Measurements from ENCODE around the gene MPPE1. TPM values are rescaled to one million over a fixed set of nuclear protein-coding genes. Genes with fewer than 3 reads are reported as not detected.
A peak's percentile ranks its signal among the peaks of the same experiment; 100 is the strongest.
"Not testable (repeated sequence)": the region's sequence is repeated elsewhere in the genome, so short reads cannot be mapped to it uniquely, and the experiment has no call there.

The MPPE1 gene
- 35.7 TPM for total RNA-seq
- long read RNA-seq, full-length matches to known transcripts: 30 of 84 reads
- long read RNA-seq, partial matches to known transcripts: 7 of 84 reads
- long read RNA-seq, other reads (novel, unspliced or antisense): 47 of 84 reads

- DNase-seq (peak; percentile 96), ATAC-seq (ENCODE audit: poor library complexity) (peak; percentile 97)
- intact Hi-C loops (cut with DNase I): no loop called here
Measured at GRCh38 chr18:11908182-11909060, at the start of gene MPPE1. MPPE1 (minus strand) TSS chr18:11908317; CDS start chr18:11897264, 11,053 bp downstream.

- DNase-seq (no peak), ATAC-seq (ENCODE audit: poor library complexity) (no peak)
- intact Hi-C loops (cut with DNase I): no loop called here
Measured at GRCh38 chr18:11957636-11958035, 49.5 kb upstream of the MPPE1 start.

- intact Hi-C loops (cut with DNase I): no loop called here
- ATAC-seq (ENCODE audit: poor library complexity): no peak
- no peak for DNase-seq
Measured at GRCh38 chr18:11956371-11957308, 48.5 kb upstream of the MPPE1 start.

GRCh38 chr18:11955239-11956029 lies 47.3 kb upstream of the MPPE1 start:
- intact Hi-C loops (cut with DNase I): no loop called here
- ATAC-seq (ENCODE audit: poor library complexity) (no peak), DNase-seq (peak; percentile 70)

GRCh38 chr18:11953113-11953512 lies 45.0 kb upstream of the MPPE1 start:
- ATAC-seq (ENCODE audit: poor library complexity) (no peak), DNase-seq (no peak)
- intact Hi-C loops (cut with DNase I): no loop called here

GRCh38 chr18:11951390-11951851 lies 43.3 kb upstream of the MPPE1 start:
- no peak for ATAC-seq (ENCODE audit: poor library complexity)
- intact Hi-C loops (cut with DNase I): loop anchor here (2.0 kb wide), 1 partner anchor 23 kb away; no protein-coding TSS in a partner anchor

GRCh38 chr18:11950824-11951223 lies 42.7 kb upstream of the MPPE1 start:
- ATAC-seq (ENCODE audit: poor library complexity) (no peak), DNase-seq (no peak)
- intact Hi-C loops (cut with DNase I): loop anchor here (2.0 kb wide), 1 partner anchor 24 kb away; no protein-coding TSS in a partner anchor

More at GRCh38 chr18:11951390-11951851, 43.3 kb upstream of the MPPE1 start:
- no peak for DNase-seq

GRCh38 chr18:11948852-11949523 lies 40.9 kb upstream of the MPPE1 start:
- DNase-seq (no peak), ATAC-seq (ENCODE audit: poor library complexity) (no peak)
- intact Hi-C loops (cut with DNase I): no loop called here

- ATAC-seq (ENCODE audit: poor library complexity) (peak; percentile 98), DNase-seq (peak; percentile 97)
- intact Hi-C loops (cut with DNase I): loop anchor here (2.0 kb wide), 1 partner anchor 33 kb away; the partner anchor contains the start of gene IMPA2
Measured at GRCh38 chr18:11947214-11948191, 39.4 kb upstream of the MPPE1 start.

- DNase-seq (no peak), ATAC-seq (ENCODE audit: poor library complexity) (peak; percentile 47)
- intact Hi-C loops (cut with DNase I): loop anchor here (2.0 kb wide), 1 partner anchor 34 kb away; the partner anchor contains the start of gene IMPA2
Measured at GRCh38 chr18:11946756-11947155, 38.6 kb upstream of the MPPE1 start.

- not testable (repeated sequence) for ATAC-seq (ENCODE audit: poor library complexity); DNase-seq
- intact Hi-C loops (cut with DNase I): loop anchor here (2.0 kb wide), 1 partner anchor 35 kb away; the partner anchor contains the start of gene IMPA2
Measured at GRCh38 chr18:11945834-11946659, 37.9 kb upstream of the MPPE1 start.

- no peak for ATAC-seq (ENCODE audit: poor library complexity)
- DNase-seq: no peak
- intact Hi-C loops (cut with DNase I): no loop called here
Measured at GRCh38 chr18:11944786-11945185, 36.7 kb upstream of the MPPE1 start.

GRCh38 chr18:11944252-11944651 lies 36.1 kb upstream of the MPPE1 start:
- DNase-seq (no peak), ATAC-seq (ENCODE audit: poor library complexity) (no peak)
- intact Hi-C loops (cut with DNase I): no loop called here

GRCh38 chr18:11943551-11943950 lies 35.4 kb upstream of the MPPE1 start:
- DNase-seq: no peak
- intact Hi-C loops (cut with DNase I): no loop called here

GRCh38 chr18:11940956-11941355 lies 32.8 kb upstream of the MPPE1 start:
- DNase-seq (no peak), ATAC-seq (ENCODE audit: poor library complexity) (no peak)
- intact Hi-C loops (cut with DNase I): no loop called here

More at GRCh38 chr18:11943551-11943950, 35.4 kb upstream of the MPPE1 start:
- no peak for ATAC-seq (ENCODE audit: poor library complexity)

Data from Right ventricle myocardium superior (tissue), 1 donor.